NCI-H446 treated with DMSO at 0.1 percent for 48 hours (cell line): Measurements from ENCODE around the gene FANCC.

ENCODE experiments used
- DNase-seq: peaks from one replicate; lab custom pipeline; 2025; lab: John Stamatoyannopoulos, UW

Gene FANCC

DNA sequence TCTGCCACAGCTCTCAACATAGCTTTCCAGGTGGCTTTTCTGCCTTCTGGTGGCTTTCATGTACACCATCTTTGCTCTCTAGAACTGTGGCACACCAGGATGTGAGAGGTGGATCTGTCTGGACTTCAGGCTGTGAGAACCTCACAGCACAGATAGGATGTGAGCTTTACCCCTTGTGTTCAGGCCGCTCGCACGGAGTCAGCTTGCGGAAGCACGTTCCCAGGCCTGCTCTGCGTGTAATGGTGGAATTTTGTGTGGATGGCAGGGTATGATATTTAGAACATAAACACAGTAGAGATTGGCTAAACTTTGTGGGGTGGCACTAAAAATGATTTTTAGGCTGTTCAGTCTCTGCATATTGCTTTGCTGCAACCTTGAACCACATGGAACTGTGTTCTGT is 250.5 kb downstream of the FANCC start:
- no peak for DNase-seq

DNA sequence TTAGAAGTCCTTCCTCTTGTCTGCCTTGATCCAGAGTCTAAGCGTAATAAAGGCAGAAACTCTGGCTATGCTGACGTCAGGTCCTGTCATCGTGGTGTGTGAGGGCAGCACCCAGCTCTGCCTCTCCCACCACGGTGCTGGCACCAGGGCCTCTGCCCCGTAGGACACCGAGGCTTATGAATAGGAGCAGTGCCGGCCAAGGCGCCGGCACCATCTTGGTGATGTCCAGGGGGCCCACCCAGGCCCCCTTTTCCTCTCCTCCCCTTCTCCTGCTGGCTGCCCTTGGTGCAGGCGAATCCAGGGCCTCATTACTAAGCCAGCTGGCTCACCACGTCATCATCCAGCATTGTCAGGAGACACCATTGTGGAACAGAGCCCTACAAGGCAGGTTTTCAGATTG is 252.3 kb downstream of the FANCC start:
- DNase-seq: no peak

GRCh38 chr9:95063300-95063699 is 254.2 kb downstream of the FANCC start:
- no peak for DNase-seq

DNA sequence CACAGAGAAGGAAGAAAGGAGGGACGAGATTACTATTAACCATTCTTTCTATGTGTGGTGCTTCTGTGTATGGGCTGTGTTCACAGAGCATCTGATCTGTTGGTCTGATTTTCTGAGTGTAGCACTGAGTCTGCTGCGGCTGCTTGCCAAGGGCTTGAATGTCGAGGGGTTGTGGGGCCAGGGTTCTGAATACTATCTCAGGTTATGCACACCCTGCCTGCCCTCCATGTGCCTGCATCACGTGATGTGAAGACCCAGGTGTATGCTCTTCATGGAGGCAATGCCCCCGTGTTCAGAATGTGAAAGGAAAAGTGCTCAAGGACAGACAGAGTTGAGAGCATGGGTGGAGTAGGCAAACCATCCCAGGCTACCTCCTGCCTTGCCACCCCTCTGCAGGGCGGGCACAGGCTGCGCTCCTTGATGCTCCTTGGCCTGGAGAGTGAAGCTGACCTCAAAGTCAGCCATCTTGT is 254.9 kb downstream of the FANCC start:
- no peak for DNase-seq

DNA sequence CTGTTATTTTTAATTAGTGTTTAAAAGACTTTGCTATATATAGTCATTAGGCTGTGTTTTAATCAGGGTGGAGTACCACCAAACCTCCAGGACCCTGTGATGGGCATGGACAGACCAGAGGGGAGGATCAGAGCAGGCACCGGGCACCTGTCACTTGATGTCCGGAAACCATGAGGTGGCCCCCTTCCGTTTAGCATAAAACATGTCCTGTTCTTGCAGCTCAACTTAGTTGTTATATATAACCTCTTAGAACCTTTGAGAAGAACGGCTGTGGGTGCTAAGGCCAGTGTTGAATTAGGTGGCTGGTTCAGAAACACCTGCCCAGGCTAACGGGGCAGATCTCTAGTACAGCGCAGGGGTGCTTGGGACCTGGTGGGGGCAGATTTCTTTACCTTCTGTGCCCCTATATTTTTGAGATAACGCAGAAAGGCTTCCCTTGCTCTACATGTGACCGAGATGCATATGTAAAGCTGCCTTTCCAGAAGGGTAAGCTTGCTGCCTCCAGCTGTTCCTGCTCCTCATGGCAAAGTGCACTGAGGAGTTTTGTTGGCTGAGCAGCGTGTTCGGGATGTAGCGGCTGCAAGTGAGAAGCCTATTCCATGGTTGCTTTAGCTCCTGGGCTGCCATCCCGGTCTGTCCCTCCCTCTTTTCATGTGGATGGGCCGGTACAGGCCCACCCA is 255.5 kb downstream of the FANCC start:
- DNase-seq: no peak

GRCh38 chr9:95060916-95061315 is 256.6 kb downstream of the FANCC start:
- no peak for DNase-seq

GRCh38 chr9:95060234-95060633 is 257.3 kb downstream of the FANCC start:
- DNase-seq: no peak

DNA sequence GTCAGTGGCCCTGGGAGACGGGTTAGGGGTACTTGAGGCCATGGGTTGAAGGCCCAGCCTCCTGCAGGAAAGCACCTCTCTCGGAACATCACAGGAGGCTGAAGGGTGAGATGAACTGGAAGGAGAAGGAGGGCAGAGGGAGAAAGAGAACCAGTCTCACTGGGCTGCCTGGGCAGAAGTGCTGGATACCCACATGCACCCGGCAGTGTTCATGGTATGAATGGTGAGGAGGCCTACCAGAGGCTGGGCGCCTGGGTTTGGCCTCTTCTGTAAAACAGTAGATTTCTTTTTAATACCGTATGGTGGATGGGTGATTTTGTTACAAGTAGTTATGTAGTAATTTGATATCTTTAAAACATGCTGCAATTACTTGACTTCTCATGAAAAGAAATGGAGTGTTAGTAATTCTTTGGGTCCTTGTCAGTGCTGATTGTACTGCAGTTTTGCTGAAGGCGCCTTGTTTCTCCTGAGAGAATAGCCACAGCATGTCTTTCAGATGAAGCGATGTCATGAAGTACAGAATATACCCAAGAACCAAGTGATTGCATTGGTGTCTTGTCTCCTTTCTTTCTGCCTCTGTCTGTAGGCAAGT is 258.6 kb downstream of the FANCC start:
- no peak for DNase-seq

- no peak for DNase-seq
Measured at GRCh38 chr9:95058121-95058785, 259.3 kb downstream of the FANCC start.

DNA sequence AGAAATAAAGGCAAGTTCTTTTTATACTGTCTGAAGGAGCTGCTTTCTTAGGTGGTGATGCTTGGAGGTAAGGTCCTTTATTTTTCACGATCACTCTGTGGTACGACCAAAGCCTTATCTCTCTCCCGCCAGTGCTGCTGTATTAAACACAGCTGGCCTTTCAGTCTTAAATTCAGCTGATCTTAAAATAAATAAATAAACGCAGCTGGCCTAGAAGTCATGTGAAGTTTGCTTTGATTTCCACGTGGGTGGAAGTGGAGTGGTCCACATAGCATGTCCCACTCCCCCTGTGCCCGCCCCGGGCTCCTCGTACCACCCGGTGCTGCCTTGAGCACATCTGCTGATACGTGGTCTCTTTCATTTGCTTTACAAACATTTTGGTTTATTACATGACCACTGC is 260.4 kb downstream of the FANCC start:
- no peak for DNase-seq

DNA sequence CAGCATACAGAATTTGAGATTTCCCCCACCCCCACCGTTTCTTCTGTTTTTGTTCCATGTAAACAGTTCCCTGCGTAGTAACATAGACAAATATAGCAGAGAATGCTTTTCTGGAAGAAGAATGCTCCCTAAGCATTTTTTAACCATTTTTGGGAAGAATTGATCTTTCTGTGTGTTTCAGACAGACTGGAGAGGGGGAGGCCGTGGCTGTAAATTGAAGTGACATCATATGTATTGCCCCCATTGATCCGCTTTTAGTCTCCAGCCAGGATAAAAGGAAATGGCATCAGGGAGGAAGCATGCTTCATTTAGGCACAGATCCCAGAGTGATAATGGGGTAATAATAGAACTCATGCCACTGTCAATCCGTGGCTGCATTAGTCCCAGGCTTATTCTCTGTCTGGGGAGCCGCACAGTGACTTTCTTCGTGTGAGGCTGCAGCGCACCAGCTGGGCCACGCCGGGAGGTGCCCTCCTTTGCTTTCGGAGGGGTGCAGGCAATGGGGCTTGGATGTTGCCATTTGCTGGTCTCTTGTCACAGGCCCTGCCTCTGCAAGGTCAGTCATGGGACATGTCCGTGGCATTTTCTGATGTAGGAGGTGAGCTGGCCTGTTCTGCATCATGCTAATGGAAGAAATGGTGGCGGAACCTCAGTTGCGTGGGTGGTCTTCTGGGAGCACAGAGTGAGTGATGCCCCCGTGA is 261.5 kb downstream of the FANCC start:
- DNase-seq: no peak

GRCh38 chr9:95055334-95055850 is 262.1 kb downstream of the FANCC start:
- no peak for DNase-seq

DNA sequence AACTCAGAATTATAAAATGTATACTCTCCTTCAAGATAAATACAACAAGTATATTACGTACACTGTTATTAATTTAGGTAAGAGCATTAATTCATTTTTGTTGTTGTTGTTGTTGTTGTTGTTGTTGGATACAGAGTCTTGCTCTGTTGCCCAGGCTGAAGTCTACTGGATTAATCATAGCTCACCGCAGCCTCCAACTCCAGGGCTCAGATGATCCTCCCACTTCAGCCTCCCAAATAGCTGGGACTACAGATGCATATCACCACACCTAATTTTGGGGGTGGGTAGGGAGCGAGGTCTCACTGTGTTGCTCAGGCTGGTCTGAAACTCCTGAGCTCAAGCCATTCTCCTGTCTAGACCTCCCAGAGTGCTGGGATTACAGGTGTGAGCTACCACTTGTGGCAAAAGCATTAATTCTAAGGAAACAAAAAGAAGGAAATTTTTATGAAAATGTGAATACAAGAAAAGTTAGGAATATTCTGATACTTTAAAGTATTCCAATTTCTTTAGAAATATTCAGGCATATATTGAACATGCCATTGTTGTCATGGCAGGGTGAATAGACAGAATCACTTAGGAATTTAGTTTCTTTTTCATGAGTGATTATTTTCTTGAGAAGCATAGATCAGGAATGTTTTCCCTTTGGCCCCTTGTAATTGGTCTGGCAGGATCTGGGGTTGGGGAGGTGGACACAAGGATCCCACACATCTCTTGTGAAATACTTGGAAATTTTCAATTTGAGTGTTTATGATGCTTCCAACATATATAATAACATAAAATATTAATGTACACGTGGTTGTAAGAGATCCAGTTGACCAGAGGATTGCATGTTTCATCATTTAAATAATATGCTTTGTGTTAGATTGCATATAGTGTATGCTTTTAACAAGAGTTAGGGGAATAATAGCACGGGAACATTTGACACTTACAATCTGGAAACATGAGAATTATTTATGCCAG is 263.6 kb downstream of the FANCC start:
- no peak for DNase-seq

DNA sequence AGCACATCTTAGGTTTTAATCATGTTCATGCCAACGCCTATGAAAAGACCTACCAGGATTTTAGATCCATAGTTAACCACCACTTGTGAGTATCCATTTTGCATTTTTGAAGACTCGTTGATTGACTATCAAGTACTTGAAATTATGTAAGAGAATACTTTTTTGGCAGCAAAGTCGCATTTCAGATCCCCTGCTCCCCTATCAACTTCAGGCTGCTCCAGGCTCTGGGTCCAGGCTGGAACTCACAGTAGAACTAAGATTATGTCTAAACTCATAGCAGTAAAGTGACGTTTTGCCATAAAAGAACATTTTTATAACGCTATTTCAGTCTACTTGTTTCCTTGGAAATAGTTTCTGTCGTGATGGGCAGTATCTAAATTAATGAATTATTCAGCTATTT is 267.7 kb downstream of the FANCC start:
- no peak for DNase-seq
